Stimulated activated CD4-positive, alpha-beta T cell treated with anti-CD3 and anti-CD28 coated beads, Interleukin-4, amount 100 ng/mL, for 24 hours (primary cell): ENCODE results near the gene PHLPP1.

Experiments
- DNase-seq: peaks from one replicate; pipeline ENCODE4 v3.0.0-alpha.2; 2020

Gene PHLPP1

GRCh38 chr18:62744076-62744968 lies 29.0 kb downstream of the PHLPP1 start:
- no peak for DNase-seq

GRCh38 chr18:62745089-62745751 lies 29.9 kb downstream of the PHLPP1 start:
- DNase-seq, result no peak

GRCh38 chr18:62749389-62749788 lies 34.0 kb downstream of the PHLPP1 start:
- no peak for DNase-seq

GRCh38 chr18:62751341-62751821 lies 36.0 kb downstream of the PHLPP1 start:
- DNase-seq, result no peak

GRCh38 chr18:62751977-62752376 lies 36.6 kb downstream of the PHLPP1 start:
- DNase-seq, result no peak

GRCh38 chr18:62754026-62754425 lies 38.7 kb downstream of the PHLPP1 start:
- DNase-seq, result no peak

GRCh38 chr18:62755454-62755853 lies 40.1 kb downstream of the PHLPP1 start:
- DNase-seq, result no peak

- no peak for DNase-seq
Observed at GRCh38 chr18:62755946-62756345, 40.6 kb downstream of the PHLPP1 start.

- no peak for DNase-seq
Observed at GRCh38 chr18:62757399-62758010, 42.2 kb downstream of the PHLPP1 start.

GRCh38 chr18:62758591-62758990 lies 43.2 kb downstream of the PHLPP1 start:
- no peak for DNase-seq

GRCh38 chr18:62759704-62760402 lies 44.5 kb downstream of the PHLPP1 start:
- DNase-seq, result no peak

- no peak for DNase-seq
Observed at GRCh38 chr18:62760403-62760734, 45.0 kb downstream of the PHLPP1 start.

- no peak for DNase-seq
Observed at GRCh38 chr18:62763101-62763521, 47.8 kb downstream of the PHLPP1 start.

GRCh38 chr18:62766266-62766665 lies 50.9 kb downstream of the PHLPP1 start:
- no peak for DNase-seq

- DNase-seq, result no peak
Observed at GRCh38 chr18:62767321-62767720, 52.0 kb downstream of the PHLPP1 start.

GRCh38 chr18:62767836-62768557 lies 52.7 kb downstream of the PHLPP1 start:
- DNase-seq, result no peak

GRCh38 chr18:62768558-62768943 lies 53.2 kb downstream of the PHLPP1 start:
- no peak for DNase-seq

GRCh38 chr18:62769216-62769615 lies 53.9 kb downstream of the PHLPP1 start:
- DNase-seq, result no peak

- DNase-seq, result no peak
Observed at GRCh38 chr18:62771494-62772270, 56.3 kb downstream of the PHLPP1 start.

GRCh38 chr18:62772860-62773584 lies 57.7 kb downstream of the PHLPP1 start:
- no peak for DNase-seq

GRCh38 chr18:62773691-62774090 lies 58.4 kb downstream of the PHLPP1 start:
- DNase-seq, result no peak
